Activated T-cell treated with anti-CD3 and anti-CD28 coated beads for 24 hours (primary cell): ENCODE results near the gene FLII.
"Not testable (repeated sequence)": the region's sequence is repeated elsewhere in the genome, so short reads cannot be mapped to it uniquely, and the experiment has no call there.

Source experiments
- DNase-seq: peaks from one replicate; pipeline ENCODE4 v3.0.0-alpha.2; 2020; ENCODE audit warnings: low read depth

FLII gene

GRCh38 chr17:18258356-18259038, at the start of gene FLII:
Gene FLII (minus strand): TSS chr17:18258738. CDS start chr17:18258690, 48 bp downstream.
- DNase-seq = peak; percentile 48

GRCh38 chr17:18303206-18303605, 44.7 kb upstream of the FLII start:
- not testable (repeated sequence) for DNase-seq

GRCh38 chr17:18300725-18301480, 42.4 kb upstream of the FLII start:
- DNase-seq = no peak

GRCh38 chr17:18298061-18298460, 39.5 kb upstream of the FLII start:
- not testable (repeated sequence) for DNase-seq

- DNase-seq = no peak
These were observed 33.4 kb upstream of the FLII start for GRCh38 chr17:18291718-18292540.

DNA sequence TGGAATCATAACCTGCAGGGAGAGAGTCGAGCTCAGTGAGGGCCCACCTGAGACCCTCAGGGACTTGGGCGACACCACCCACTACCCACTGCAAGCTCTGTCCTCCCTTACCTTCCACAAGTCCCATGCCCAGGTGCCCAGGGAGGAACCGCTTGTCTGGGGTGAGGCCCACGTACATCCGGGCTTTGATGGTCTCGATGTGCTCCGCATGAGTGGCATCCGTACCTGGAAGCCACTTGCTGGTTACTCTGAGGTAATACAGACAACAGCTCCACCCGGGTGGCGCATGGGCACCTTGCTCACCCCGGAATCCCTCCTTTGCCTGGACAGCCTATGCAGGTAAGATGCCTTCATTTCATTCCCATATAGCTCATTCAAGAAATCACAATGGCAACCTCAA, 26.8 kb upstream of the FLII start:
- no peak for DNase-seq

DNA sequence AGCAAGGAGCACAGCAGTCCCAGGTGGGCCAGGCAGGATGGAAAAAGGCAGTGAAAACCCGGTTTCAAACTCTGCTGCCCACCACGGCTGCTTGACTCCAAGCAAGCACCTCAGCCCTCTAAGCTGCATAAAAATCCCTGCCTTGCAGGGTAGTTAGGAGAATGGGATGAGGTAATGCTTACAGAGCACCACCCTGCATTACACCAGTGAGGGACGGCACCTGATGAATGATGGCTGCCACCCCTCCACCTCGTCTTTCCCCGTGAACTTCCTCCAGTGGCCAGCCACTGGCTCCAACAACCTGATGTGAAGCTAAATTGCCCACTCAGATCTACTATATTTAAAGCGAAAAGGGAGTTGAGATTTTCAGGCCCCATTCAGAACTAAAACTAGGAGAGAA, 23.2 kb upstream of the FLII start:
- DNase-seq = no peak

DNA sequence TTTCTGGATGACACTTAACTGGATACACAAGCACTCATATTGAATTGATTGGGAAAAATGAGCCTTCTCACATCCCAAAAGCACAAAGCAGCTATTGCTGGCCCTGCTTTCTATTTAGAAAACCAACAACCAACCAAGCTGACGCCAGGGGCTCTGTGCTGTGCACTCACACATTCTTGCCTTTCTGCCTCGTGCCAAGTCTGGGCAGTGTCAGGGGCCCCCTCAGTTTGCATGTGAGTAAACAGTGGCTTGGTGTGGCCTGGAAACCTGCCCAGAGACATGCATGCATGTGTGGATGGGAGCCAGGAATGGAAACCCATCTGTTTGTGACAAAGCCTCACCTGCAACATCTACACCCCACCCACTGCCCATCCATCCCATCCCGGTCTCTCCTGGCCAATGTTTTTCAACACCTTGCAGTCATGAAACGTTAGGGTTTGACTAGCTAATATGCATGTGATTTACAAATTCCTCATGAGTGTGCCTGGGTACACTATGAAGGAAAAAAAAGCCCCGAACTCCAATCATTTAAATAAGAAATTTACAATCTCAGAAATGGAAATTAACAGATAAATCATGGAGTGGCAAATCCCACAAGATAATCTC, 22.3 kb upstream of the FLII start:
- no peak for DNase-seq

DNA sequence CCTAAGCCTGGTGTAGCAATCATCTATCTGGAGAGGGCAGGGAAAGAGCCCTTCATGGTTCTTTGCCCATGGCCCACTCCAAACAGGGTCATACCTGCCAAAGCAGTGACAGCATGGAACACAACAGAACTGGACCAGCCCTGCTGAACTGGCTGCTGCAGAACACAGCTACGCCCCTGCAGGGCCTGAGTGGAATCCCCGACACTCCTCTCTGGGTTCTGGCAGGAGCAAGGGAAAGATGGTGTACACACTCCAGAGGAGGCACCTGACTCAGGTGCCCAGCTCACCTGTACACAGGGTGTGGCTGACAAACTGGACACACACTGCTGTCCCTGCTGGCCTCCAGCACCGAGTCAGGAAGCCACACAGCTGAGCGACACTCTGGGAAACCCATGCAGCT, 21.7 kb upstream of the FLII start:
- no peak for DNase-seq

- no peak for DNase-seq
These were observed 20.3 kb upstream of the FLII start for GRCh38 chr17:18278867-18279266.

DNA sequence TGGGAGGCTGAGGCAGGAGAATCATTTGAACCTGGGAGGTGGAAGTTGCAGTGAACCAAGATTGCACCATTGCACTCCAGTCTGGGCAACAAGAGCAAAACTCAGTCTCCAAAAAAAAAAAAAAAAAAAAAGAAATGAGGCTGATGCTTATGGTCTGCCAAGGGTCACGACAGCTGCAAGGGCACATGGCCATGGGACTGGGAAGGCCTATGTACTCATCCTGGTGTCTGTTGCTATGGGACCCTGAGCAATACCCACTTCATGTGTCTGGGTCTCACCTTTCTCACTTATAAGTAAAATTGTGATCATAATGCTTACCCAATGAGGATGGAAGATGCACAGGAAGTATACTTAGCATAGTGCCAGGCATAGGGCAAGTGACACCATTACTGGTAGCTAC, 18.5 kb upstream of the FLII start:
- DNase-seq = no peak

- DNase-seq = no peak
These were observed 11.8 kb upstream of the FLII start for GRCh38 chr17:18270046-18270931.

GRCh38 chr17:18267927-18268711, 9.6 kb upstream of the FLII start:
- no peak for DNase-seq

GRCh38 chr17:18267366-18267765, 8.8 kb upstream of the FLII start:
- no peak for DNase-seq

DNA sequence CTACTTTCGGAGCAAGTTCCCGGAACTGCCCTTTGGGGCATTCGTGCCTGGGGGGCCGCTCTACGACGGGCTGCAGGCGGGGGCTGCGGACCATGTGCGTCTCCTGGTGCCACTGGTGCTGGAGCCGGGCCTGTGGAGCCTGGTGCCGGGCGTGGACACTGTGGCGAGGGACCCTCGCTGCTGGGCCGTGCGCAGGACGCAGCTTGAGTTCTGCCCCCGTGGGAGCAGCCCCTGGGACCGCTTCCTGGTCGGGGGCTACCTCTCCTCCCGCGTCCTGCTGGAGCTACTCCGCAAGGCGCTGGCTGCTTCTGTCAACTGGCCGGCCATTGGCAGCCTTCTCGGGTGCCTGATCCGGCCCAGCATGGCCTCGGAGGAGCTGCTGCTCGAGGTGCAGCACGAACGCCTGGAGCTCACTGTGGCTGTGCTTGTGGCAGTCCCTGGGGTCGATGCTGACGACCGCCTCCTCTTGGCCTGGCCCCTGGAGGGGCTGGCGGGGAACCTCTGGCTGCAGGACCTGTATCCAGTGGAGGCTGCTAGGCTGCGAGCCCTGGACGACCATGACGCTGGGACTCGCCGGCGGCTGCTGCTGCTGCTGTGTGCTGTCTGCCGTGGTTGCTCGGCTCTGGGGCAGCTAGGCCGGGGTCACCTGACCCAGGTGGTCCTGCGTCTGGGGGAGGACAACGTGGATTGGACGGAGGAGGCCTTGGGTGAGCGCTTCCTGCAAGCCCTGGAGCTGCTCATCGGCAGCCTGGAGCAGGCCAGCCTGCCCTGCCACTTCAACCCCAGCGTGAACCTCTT, 5.5 kb upstream of the FLII start:
- DNase-seq = no peak

- no peak for DNase-seq
These were observed 4.1 kb upstream of the FLII start for GRCh38 chr17:18262641-18263040.

GRCh38 chr17:18262111-18262510, 3.6 kb upstream of the FLII start:
- no peak for DNase-seq

DNA sequence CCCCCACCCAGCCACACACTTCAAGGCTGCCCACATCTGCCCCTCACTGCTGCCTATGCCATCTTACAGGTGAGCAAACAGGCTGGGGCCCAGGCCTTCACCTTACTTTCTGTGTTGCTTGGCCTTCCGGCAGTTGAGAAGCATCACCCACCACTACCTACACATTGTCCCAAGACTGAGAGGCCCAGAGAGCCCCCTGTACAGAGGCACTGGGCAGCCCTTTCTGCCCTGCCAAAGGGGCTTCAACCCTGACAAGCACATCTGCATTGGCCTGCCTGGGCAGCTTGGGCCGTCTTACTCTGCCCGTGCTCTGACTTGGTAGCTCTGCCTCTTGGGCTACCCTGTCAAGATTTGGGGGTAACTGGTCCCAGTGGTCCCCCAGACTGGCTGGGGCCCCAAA, 3.1 kb upstream of the FLII start:
- DNase-seq = no peak

DNA sequence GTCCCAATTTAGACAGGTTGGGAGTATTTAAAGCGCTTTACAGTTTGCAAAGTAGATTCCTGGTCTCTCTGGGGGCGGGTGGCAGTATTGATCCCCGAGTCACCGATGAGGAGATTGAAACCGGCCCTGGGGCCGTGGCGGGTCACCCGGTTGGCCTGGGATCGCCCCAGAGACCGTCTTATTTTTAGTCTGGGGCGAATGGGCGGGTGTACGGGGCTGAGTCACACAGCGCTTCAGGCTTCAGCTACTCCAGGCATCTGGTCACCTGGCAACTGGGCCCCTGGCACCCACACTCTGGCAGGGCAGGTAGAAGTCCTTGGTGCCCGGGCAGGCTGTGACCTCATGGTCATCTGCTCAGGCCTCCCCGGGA, 2.6 kb upstream of the FLII start:
- DNase-seq = no peak
